Small intestine (tissue), 7 donors: ENCODE results near the gene CHML. TPM values are rescaled to one million over a fixed set of nuclear protein-coding genes. Genes with fewer than 3 reads are reported as not detected.

Experiments used
- DNase-seq, 2 donors: peaks; one replicate each; pipeline versions ENCODE4 v3.0.0 to v3.0.0-alpha.2; 2013
- FAIRE-seq: peaks from 2 replicates; lab custom pipeline; 2012; peaks lifted over from hg19 to GRCh38; lab: Jason Lieb, UNC
- H3K27ac ChIP-seq, 3 donors: one replicate each; pipeline ENCODE4 v1.5.1; 2013; ENCODE audit warnings: low read length in 2 of 3, mild to moderate bottlenecking in 2 of 3, control low read depth in 1 of 3, inconsistent platforms in 1 of 3, low read depth in 1 of 3, moderate library complexity in 1 of 3
- H3K27me3 ChIP-seq, 3 donors: one replicate each; pipeline ENCODE4 v1.6.1; 2013; ENCODE audit warnings: low read length in 3 of 3, inconsistent platforms in 1 of 3; ENCODE audit not compliant: control insufficient read depth in 3 of 3, insufficient read depth in 3 of 3
- H3K36me3 ChIP-seq, 3 donors: one replicate each; pipeline ENCODE4 v1.6.1; 2013; ENCODE audit warnings: low read length in 3 of 3, inconsistent platforms in 1 of 3, low read depth in 1 of 3, mild to moderate bottlenecking in 1 of 3, moderate library complexity in 1 of 3; ENCODE audit not compliant: control insufficient read depth in 3 of 3, insufficient read depth in 2 of 3
- H3K4me1 ChIP-seq, 3 donors: one replicate each; pipeline ENCODE4 v1.6.1; 2013; ENCODE audit warnings: low read length in 2 of 3, inconsistent platforms in 1 of 3, low read depth in 1 of 3, mild to moderate bottlenecking in 1 of 3, moderate library complexity in 1 of 3; ENCODE audit not compliant: control insufficient read depth in 3 of 3, insufficient read depth in 2 of 3
- H3K4me3 ChIP-seq, 3 donors: one replicate each; pipeline ENCODE4 v1.5.1; 2013; ENCODE audit warnings: low read length in 3 of 3, control low read depth in 1 of 3, inconsistent platforms in 1 of 3, low read depth in 1 of 3, mild to moderate bottlenecking in 1 of 3, moderate library complexity in 1 of 3
- H3K9me3 ChIP-seq, 2 donors: one replicate each; pipeline ENCODE4 v1.6.1; 2013; ENCODE audit warnings: low read depth in 1 of 2, low read length in 1 of 2; ENCODE audit not compliant: control insufficient read depth in 2 of 2, insufficient read depth in 1 of 2
- WGBS, 3 donors: extraction: QIAGEN DNeasy Blood & Tissue Kit; methylation state at CpG; one replicate each; pipeline ENCODE4 v1.1.7; 2013; 5-methylcytosine and 5-hydroxymethylcytosine counted together
- polyA plus RNA-seq, 4 donors: library from polyadenylated mRNA; stranded (reverse) in 3 of 4; unstranded in 1 of 4; fragments of 200-250 nt in 3 of 4; fragments of 120-200 nt in 1 of 4; gene quantifications; one replicate each; pipeline versions ENCODE4 v1.2.1 to v1.2.3, GENCODE V29; 2013
- donor health status: healthy with polysubstance abuse.
- donor health status: control.
- donor health status: control.
- donor health status: Bipolar disorder and iron deficiency.
- donor health status: healthy.

Gene CHML
- polyA plus RNA-seq, 4 donors, result 1.3 to 16.0 (median 2.2) TPM

GRCh38 chr1:241637604-241638003, 2.6 kb downstream of the CHML start:
- DNase-seq (no peak), FAIRE-seq (no peak)
- no peak overlapping the region for H3K4me3 ChIP-seq
- no peaks in the 10 kb centered on the region for H3K27me3 ChIP-seq
- 72 to 83% (median 83%) methylated on average over 4 of the region's 4 CpGs for WGBS, 3 donors
- H3K36me3 ChIP-seq, result no peaks in the 10 kb centered on the region
- no peak overlapping the region for H3K27ac ChIP-seq
- H3K4me1 ChIP-seq, result peaks cover 0 to 10% (median 2%) of the 10 kb centered on the region in 3 donors
- H3K9me3 ChIP-seq, result peaks cover 0 to 8% of the 10 kb centered on the region in 2 donors

- H3K36me3 ChIP-seq, result no peaks in the 10 kb centered on the region
- FAIRE-seq, result no peak
- DNase-seq, result no peak
- H3K4me1 ChIP-seq, result peaks cover 0 to 10% (median 2%) of the 10 kb centered on the region in 3 donors
- H3K9me3 ChIP-seq, result peaks cover 0 to 8% of the 10 kb centered on the region in 2 donors
- no peak overlapping the region for H3K27ac ChIP-seq
- H3K27me3 ChIP-seq, result no peaks in the 10 kb centered on the region
- H3K4me3 ChIP-seq, result no peak overlapping the region
These were observed 3.1 kb downstream of the CHML start for GRCh38 chr1:241637046-241637590.

- no peaks in the 10 kb centered on the region for H3K36me3 ChIP-seq
- no peak overlapping the region for H3K27ac ChIP-seq
- 59 to 90% (median 66%) methylated on average over 1 of the region's 1 CpG for WGBS, 3 donors
- FAIRE-seq, result no peak
- H3K27me3 ChIP-seq, result no peaks in the 10 kb centered on the region
- no peak overlapping the region for H3K4me3 ChIP-seq
- H3K9me3 ChIP-seq, result peaks cover 0 to 2% of the 10 kb centered on the region in 2 donors
- peaks cover 0 to 7% (median 2%) of the 10 kb centered on the region in 3 donors for H3K4me1 ChIP-seq
- DNase-seq, result no peak
These were observed 3.9 kb downstream of the CHML start for GRCh38 chr1:241636291-241636690.

- no peaks in the 10 kb centered on the region for H3K9me3 ChIP-seq
- 77 to 89% (median 80%) methylated on average over 4 of the region's 4 CpGs for WGBS, 3 donors
- no peak for FAIRE-seq
- H3K27me3 ChIP-seq, result no peaks in the 10 kb centered on the region
- no peak for DNase-seq
- H3K4me3 ChIP-seq, result no peak overlapping the region
- no peaks in the 10 kb centered on the region for H3K36me3 ChIP-seq
- H3K4me1 ChIP-seq, result peaks cover 0 to 3% (median under 1%) of the 10 kb centered on the region in 3 donors
- no peak overlapping the region for H3K27ac ChIP-seq
These were observed 4.5 kb downstream of the CHML start for GRCh38 chr1:241635556-241636152.

DNA sequence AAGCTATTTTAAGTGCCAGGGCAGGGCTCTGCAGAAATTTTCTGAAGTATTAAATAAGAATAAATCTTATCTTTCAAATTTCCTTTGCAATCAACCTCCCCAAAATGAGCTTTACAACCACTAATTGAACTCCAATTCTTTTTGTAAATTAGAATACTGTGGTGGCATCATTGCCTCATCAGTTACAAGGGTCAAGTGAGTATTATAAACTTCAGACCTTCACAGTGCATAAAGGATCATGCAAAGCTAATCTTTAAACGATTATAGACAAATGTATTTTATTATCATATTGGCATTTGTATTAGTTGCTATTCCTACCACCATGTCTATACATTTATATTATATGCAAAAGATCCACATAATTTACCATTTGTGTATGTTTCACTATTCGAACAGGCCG, 7.2 kb downstream of the CHML start:
- Histone ChIP-seq H3K9me3 (no peaks in the 10 kb centered on the region), H3K27ac (no peak overlapping the region), H3K27me3 (no peaks in the 10 kb centered on the region), H3K4me1 (no peaks in the 10 kb centered on the region), H3K36me3 (peaks cover 0 to 2% (median 0%) of the 10 kb centered on the region in 3 donors), H3K4me3 (no peak overlapping the region)
- DNase-seq (no peak), FAIRE-seq (no peak)
- WGBS, 3 donors, result 72 to 86% (median 85%) methylated on average over 3 of the region's 3 CpGs

DNA sequence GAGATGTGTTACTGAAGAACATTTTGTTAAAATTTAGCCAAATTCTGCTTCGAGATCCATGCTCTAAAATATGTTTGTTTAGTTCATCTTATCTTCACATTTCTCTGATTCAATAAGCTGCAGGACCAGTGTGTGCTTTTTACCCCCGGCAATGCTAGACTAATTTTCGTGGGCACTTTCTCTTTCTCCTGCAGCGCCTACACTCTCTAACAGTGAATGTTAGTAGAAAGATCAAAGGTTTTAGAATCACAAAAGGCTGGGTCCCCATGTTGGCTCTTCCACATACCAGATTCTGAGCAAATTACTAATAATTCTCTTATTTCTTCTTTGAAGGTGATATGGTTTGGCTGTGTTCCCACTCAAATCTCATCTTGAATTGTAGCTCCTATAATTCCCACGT, 8.5 kb downstream of the CHML start:
- DNase-seq, result no peak
- no peaks in the 10 kb centered on the region for H3K9me3 ChIP-seq
- no peak for FAIRE-seq
- H3K4me1 ChIP-seq, result no peaks in the 10 kb centered on the region
- peaks cover 0 to 2% (median 0%) of the 10 kb centered on the region in 3 donors for H3K36me3 ChIP-seq
- 40 to 68% (median 58%) methylated on average over 5 of the region's 5 CpGs for WGBS, 3 donors
- H3K4me3 ChIP-seq, result no peak overlapping the region
- H3K27me3 ChIP-seq, result no peaks in the 10 kb centered on the region
- H3K27ac ChIP-seq, result no peak overlapping the region

DNA sequence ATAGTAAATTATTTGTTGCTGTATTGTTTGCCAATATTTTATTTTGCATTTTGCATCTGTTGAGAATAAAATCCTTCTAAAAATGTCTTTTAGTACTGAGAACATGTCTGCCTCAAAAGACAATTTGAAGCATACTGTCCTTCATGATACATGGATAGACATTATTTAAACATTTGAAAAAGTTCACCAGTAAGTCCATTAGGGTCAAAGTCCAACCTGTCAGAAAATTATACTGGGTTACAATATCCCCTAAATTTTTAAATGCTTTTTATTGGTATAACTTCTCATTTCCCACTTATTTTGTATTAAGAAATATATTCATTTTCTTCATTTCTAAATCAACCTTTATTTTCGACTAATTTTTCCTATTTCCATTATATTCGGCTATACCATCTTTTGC, 9.3 kb downstream of the CHML start:
- peak; percentile 47 for FAIRE-seq
- no peak for DNase-seq
- Histone ChIP-seq H3K27me3 (no peaks in the 10 kb centered on the region), H3K4me3 (no peak overlapping the region), H3K9me3 (no peaks in the 10 kb centered on the region), H3K27ac (no peak overlapping the region), H3K4me1 (no peaks in the 10 kb centered on the region), H3K36me3 (peaks cover 0 to 2% (median 0%) of the 10 kb centered on the region in 3 donors)
- 93 to 100% (median 98%) methylated on average over 2 of the region's 2 CpGs for WGBS, 3 donors

DNA sequence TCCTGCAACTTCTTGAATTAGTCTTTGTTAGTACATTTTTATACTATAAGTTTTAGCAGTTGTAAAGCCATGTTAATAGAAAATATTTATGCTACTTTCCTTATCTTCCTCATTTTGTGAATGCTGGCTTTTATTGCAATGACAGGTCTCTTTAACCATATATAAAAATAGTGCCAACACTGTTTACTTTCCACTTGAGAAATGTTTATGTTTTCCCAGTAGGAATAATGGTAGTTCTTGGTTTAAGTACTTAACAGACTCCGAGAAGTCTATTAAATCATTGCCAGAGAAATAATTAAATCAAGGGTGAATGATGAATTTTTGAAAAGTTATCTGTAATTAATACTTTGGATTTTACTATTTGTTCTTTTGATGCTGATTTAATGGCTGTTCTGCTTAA, 9.7 kb downstream of the CHML start:
- Histone ChIP-seq H3K4me3 (no peak overlapping the region), H3K36me3 (peaks cover 0 to 2% (median 0%) of the 10 kb centered on the region in 3 donors), H3K27me3 (no peaks in the 10 kb centered on the region), H3K27ac (no peak overlapping the region), H3K4me1 (no peaks in the 10 kb centered on the region), H3K9me3 (no peaks in the 10 kb centered on the region)
- DNase-seq, result no peak
- no peak for FAIRE-seq
- WGBS, 3 donors, result 78 to 93% (median 88%) methylated on average over 1 of the region's 1 CpG

DNA sequence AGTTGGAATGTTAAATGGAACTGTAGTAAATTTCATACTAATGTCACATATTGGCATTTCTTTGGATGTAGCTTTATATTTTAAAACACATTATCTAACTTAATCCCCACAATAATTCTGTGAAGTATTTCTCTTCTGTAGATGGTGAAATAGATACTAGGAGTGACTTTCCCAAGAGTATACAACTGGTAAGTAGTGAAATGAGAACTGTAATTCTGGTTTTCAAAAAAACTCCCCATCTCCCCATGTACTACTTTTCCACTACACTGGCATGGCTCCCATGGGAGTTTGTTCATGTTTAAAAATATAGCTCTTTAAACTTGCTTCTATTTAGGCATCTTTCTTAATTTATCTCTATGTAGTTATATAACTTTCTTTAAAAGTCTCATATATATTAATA, 10.2 kb downstream of the CHML start:
- H3K4me1 ChIP-seq, result no peaks in the 10 kb centered on the region
- H3K27me3 ChIP-seq, result no peaks in the 10 kb centered on the region
- no peak overlapping the region for H3K4me3 ChIP-seq
- no peak overlapping the region for H3K27ac ChIP-seq
- DNase-seq (no peak), FAIRE-seq (no peak)
- H3K36me3 ChIP-seq, result peaks cover 0 to 2% (median 0%) of the 10 kb centered on the region in 3 donors
- no peaks in the 10 kb centered on the region for H3K9me3 ChIP-seq
